A549 (cell line): ENCODE data around the gene SMG6. TPM values are rescaled to one million over a fixed set of nuclear protein-coding genes. Genes with fewer than 3 reads are reported as not detected.

Source experiments
- ATAC-seq, 2 experiments: fragments of 200-7000 bp in 1 of 2; fragments of >200 bp in 1 of 2; cut with Nextera tagmentation in 1 of 2; cut with Tn5 transposase in 1 of 2; 3 replicates each; pipeline versions ENCODE4 v1.8.0 to v1.9.1; 2018 to 2020; ENCODE audit warnings: mild to moderate bottlenecking in 1 of 2, moderate library complexity in 1 of 2
- CTCF ChIA-PET: fragments of 300-600 bp; sonication (Branson Sonifier 250); formaldehyde crosslinking; extraction: SDS; loops from one replicate; lab custom pipeline; 2021; ENCODE audit warnings: antibody characterized with exemption, inconsistent platforms; lab: Yijun Ruan, JAX
- POLR2A ChIA-PET: fragments of 350-600 bp; formaldehyde crosslinking; extraction: SDS; loops from one replicate; lab custom pipeline; 2021; ENCODE audit warnings: antibody characterized with exemption, inconsistent platforms; lab: Yijun Ruan, JAX
- DNase-seq, 2 experiments: peaks; one replicate each; pipeline versions ENCODE4 v3.0.0 to v3.0.0-alpha.2; 2011 to 2016; ENCODE audit warnings: low read depth in 1 of 2, low spot score in 1 of 2
- FAIRE-seq: peaks from 2 replicates; lab custom pipeline; 2011; peaks lifted over from hg19 to GRCh38; lab: Jason Lieb, UNC
- H3K27ac ChIP-seq, 2 experiments: fragments of >200 bp; sonication (Bioruptor Twin); formaldehyde crosslinking; 3 replicates each; pipeline ENCODE4 v1.5.1; 2016 to 2017
- H3K4me1 ChIP-seq: fragments of >200 bp; sonication (Bioruptor Twin); formaldehyde crosslinking; 3 replicates; pipeline ENCODE4 v1.6.1; 2016
- H3K4me2 ChIP-seq: fragments of >200 bp; sonication (Bioruptor Twin); formaldehyde crosslinking; 3 replicates; pipeline ENCODE4 v1.6.1; 2016
- H3K4me3 ChIP-seq: fragments of >200 bp; sonication (Bioruptor Twin); formaldehyde crosslinking; 3 replicates; pipeline ENCODE4 v1.5.1; 2016
- H3K9me3 ChIP-seq: fragments of >200 bp; sonication (Bioruptor Twin); formaldehyde crosslinking; 3 replicates; pipeline ENCODE4 v1.6.1; 2016
- BCL3 ChIP-seq: fragments of >200 bp; sonication (Bioruptor Twin); formaldehyde crosslinking; IDR thresholded peaks from 3 replicates; pipeline ENCODE4 v1.6.1; 2016
- CBX2 ChIP-seq: fragments of 200-600 bp; sonication (generic); IDR thresholded peaks from 2 replicates; pipeline ENCODE4 v1.6.1; 2016; ENCODE audit warnings: low read depth, mild to moderate bottlenecking, borderline replicate concordance
- FOSB ChIP-seq: fragments of 250-450 bp; sonication (Bioruptor Pico); IDR thresholded peaks from 2 replicates; pipeline ENCODE4 v1.5.0; 2020; ENCODE audit warnings: mild to moderate bottlenecking, moderate library complexity
- GATA3 ChIP-seq: IDR thresholded peaks from 2 replicates; pipeline ENCODE4 v1.6.1; 2012; ENCODE audit warnings: borderline replicate concordance
- HOXA7 ChIP-seq: fragments of 250-450 bp; sonication (Bioruptor Pico); IDR thresholded peaks from 2 replicates; pipeline ENCODE4 v1.5.0; 2020; ENCODE audit warnings: mild to moderate bottlenecking, moderate library complexity
- KDM1A ChIP-seq: fragments of 200-600 bp; sonication (generic); IDR thresholded peaks from 2 replicates; pipeline ENCODE4 v1.6.1; 2016; ENCODE audit warnings: low read depth, mild to moderate bottlenecking
- KDM5A ChIP-seq: fragments of 200-600 bp; sonication (generic); IDR thresholded peaks from 2 replicates; pipeline ENCODE4 v1.6.1; 2016; ENCODE audit warnings: antibody characterized with exemption, mild to moderate bottlenecking
- MAFK ChIP-seq: fragments of 450-650 bp; IDR thresholded peaks from 2 replicates; pipeline ENCODE4 v1.6.1; 2014; ENCODE audit not compliant: partially characterized antibody
- MAZ ChIP-seq: fragments of 150-350 bp; IDR thresholded peaks from 2 replicates; pipeline ENCODE4 v1.6.1; 2014; ENCODE audit warnings: antibody characterized with exemption, low read depth, low read length, borderline replicate concordance
- PBX3 ChIP-seq: IDR thresholded peaks from 2 replicates; pipeline ENCODE4 v1.6.1; 2012
- POLR2A ChIP-seq: IDR thresholded peaks from 2 replicates; pipeline ENCODE4 v1.6.1; 2012; ENCODE audit warnings: mild to moderate bottlenecking, low read length
- RARB ChIP-seq: fragments of 250-450 bp; sonication (Bioruptor Pico); IDR thresholded peaks from 2 replicates; pipeline ENCODE4 v1.8.0; 2021; ENCODE audit warnings: mild to moderate bottlenecking, moderate library complexity
- RCOR1 ChIP-seq: fragments of 150-350 bp; IDR thresholded peaks from 2 replicates; pipeline ENCODE4 v1.6.1; 2014; ENCODE audit warnings: antibody characterized with exemption, low read length, low read depth
- REST ChIP-seq: fragments of 200-600 bp; sonication (generic); IDR thresholded peaks from 2 replicates; pipeline ENCODE4 v1.6.1; 2016; ENCODE audit warnings: antibody characterized with exemption, mild to moderate bottlenecking, moderate library complexity
- SMC3 ChIP-seq: fragments of >200 bp; sonication (Bioruptor Twin); formaldehyde crosslinking; IDR thresholded peaks from 3 replicates; pipeline ENCODE4 v1.6.1; 2018; ENCODE audit warnings: inconsistent platforms
- SREBF2 ChIP-seq: fragments of 450-650 bp; IDR thresholded peaks from 2 replicates; pipeline ENCODE4 v1.6.1; 2014; ENCODE audit warnings: mild to moderate bottlenecking, moderate library complexity
- WGBS: methylation state at CpG from one replicate; pipeline ENCODE4 v1.1.6; 2017; ENCODE audit errors: missing lambda C conversion rate; 5-methylcytosine and 5-hydroxymethylcytosine counted together
- polyA plus RNA-seq, 4 experiments: library from polyadenylated mRNA; depleted of rRNA in 3 of 4; stranded (reverse); fragments of >200 nt; fragmentation: RNase III in 1 of 4; extraction: RNeasy Plus Mini Kit Qiagen cat#74134 plus additional on column Dnase treatment in 1 of 4; gene quantifications; 2 replicates in 3 of 4; 3 replicates in 1 of 4; pipeline ENCODE4 v1.2.3, GENCODE V29; 2011 to 2017
- TF ChIP-seq, protein P1 (sequence below): fragments of >200 bp; sonication (Bioruptor Twin); formaldehyde crosslinking; IDR thresholded peaks from 3 replicates; pipeline ENCODE4 v1.5.1; 2016
- TF ChIP-seq, protein P2 (sequence below): fragments of >200 bp; sonication (Bioruptor Twin); formaldehyde crosslinking; IDR thresholded peaks from 2 replicates; pipeline ENCODE4 v1.6.1; 2016
- TF ChIP-seq, protein P3 (sequence below): fragments of 250-450 bp; sonication (Bioruptor Pico); IDR thresholded peaks from 2 replicates; pipeline ENCODE4 v1.5.0; 2021; ENCODE audit warnings: mild to moderate bottlenecking, moderate library complexity, borderline replicate concordance
- TF ChIP-seq, protein P4 (sequence below): IDR thresholded peaks from 2 replicates; pipeline ENCODE4 v1.6.1; 2012; ENCODE audit warnings: low read depth, borderline replicate concordance

Gene SMG6
- polyA plus RNA-seq, 2 of the 4 experiments (the other 2 are of a cell fraction) = 4.7 to 17.0 TPM

DNA sequence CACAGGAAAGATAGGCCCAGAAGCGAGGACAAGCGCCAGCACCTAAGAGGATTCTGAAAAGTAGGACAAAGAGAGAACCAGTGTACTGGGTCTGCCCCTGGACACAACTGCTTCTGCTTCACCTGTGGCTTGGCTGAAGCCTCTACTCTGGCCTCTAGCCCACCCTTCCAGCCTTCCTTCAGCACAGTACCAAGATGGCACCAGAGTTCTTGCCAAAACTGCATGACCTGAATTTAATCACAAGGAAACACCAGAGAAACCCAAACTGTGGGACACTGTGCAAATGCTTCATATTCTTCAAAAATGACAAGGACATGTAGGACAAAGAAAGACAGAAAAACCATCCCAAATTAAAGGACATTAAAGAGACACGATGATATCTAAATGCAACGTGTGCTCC is 116.6 kb downstream of the SMG6 start:
- H3K4me3 ChIP-seq = no peak overlapping the region
- FAIRE-seq (no peak), ATAC-seq (no peak), DNase-seq (no peak)
- peaks cover 20% of the 10 kb centered on the region for H3K4me1 ChIP-seq
- POLR2A ChIA-PET = no interaction called here
- no peak overlapping the region for H3K4me2 ChIP-seq
- no peaks in the 10 kb centered on the region for H3K9me3 ChIP-seq
- TF ChIP-seq HOXA7 (CRISPR knock-in tag) (no peak), SREBF2 (no peak), KDM1A (no peak), RCOR1 (no peak), GATA3 (no peak), REST (no peak), BCL3 (no peak), CBX2 (no peak), RARB (CRISPR knock-in tag) (no peak), FOSB (CRISPR knock-in tag) (no peak), PBX3 (no peak), POLR2A (no peak), MAZ (no peak), MAFK (no peak), SMC3 (no peak), KDM5A (no peak)
- TF ChIP-seq, protein P1, sequence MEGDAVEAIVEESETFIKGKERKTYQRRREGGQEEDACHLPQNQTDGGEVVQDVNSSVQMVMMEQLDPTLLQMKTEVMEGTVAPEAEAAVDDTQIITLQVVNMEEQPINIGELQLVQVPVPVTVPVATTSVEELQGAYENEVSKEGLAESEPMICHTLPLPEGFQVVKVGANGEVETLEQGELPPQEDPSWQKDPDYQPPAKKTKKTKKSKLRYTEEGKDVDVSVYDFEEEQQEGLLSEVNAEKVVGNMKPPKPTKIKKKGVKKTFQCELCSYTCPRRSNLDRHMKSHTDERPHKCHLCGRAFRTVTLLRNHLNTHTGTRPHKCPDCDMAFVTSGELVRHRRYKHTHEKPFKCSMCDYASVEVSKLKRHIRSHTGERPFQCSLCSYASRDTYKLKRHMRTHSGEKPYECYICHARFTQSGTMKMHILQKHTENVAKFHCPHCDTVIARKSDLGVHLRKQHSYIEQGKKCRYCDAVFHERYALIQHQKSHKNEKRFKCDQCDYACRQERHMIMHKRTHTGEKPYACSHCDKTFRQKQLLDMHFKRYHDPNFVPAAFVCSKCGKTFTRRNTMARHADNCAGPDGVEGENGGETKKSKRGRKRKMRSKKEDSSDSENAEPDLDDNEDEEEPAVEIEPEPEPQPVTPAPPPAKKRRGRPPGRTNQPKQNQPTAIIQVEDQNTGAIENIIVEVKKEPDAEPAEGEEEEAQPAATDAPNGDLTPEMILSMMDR = no peak
- TF ChIP-seq, protein P2, sequence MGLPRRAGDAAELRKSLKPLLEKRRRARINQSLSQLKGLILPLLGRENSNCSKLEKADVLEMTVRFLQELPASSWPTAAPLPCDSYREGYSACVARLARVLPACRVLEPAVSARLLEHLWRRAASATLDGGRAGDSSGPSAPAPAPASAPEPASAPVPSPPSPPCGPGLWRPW = no peak
- TF ChIP-seq, protein P3, sequence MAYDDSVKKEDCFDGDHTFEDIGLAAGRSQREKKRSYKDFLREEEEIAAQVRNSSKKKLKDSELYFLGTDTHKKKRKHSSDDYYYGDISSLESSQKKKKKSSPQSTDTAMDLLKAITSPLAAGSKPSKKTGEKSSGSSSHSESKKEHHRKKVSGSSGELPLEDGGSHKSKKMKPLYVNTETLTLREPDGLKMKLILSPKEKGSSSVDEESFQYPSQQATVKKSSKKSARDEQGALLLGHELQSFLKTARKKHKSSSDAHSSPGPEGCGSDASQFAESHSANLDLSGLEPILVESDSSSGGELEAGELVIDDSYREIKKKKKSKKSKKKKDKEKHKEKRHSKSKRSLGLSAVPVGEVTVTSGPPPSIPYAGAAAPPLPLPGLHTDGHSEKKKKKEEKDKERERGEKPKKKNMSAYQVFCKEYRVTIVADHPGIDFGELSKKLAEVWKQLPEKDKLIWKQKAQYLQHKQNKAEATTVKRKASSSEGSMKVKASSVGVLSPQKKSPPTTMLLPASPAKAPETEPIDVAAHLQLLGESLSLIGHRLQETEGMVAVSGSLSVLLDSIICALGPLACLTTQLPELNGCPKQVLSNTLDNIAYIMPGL = no peak
- TF ChIP-seq, protein P4, sequence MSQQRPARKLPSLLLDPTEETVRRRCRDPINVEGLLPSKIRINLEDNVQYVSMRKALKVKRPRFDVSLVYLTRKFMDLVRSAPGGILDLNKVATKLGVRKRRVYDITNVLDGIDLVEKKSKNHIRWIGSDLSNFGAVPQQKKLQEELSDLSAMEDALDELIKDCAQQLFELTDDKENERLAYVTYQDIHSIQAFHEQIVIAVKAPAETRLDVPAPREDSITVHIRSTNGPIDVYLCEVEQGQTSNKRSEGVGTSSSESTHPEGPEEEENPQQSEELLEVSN = no peak
- TF ChIP-seq, all 56 proteins: peak for 0
- CTCF ChIA-PET = interaction anchor here (1.2 to 1.4 kb wide), 3 partner anchors 11 to 105 kb away, joined by 3 read pairs; no protein-coding TSS in a partner anchor
- 87% methylated on average over 4 of the region's 4 CpGs for WGBS
- H3K27ac ChIP-seq = no peak overlapping the region
